ENCODE results near the gene MINDY4.

The MINDY4 gene

DNA sequence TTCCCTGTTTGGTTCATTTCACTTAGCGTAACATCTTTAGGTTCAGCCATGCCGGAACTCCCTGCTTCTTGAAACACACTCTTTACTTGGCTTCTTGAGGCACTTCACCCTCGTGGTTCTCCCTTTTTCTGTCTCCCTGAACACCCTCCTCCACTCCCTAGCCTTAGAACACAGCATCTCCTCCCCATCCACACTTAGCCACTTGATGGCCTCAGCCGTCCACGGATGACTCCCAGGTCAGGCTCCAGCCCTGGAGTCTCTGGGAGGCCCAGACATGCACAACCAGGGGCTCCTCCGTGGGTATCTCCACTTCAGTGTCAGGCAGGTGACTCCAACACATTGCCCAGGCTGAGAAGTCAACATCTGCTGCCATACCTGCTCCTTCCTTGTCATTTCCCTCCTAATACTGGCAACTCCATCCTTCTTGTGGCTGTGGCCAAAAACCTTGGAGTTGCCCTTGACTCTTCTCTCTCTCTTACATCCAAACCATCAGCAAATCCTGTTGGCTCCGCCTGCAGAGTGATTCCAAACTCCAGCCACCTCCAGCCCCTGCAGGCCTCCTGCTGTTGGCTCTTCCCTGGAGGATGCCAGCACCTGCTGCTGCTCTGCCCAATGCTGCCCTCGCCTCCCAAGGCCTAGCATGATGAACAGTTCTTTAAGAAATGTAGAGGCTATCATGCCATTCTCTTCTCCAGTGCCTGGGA is 27.7 kb upstream of the MINDY4 start:
- no peak for DNase-seq (ENCODE audit: low spot score)

- DNase-seq (ENCODE audit: low spot score): no peak
These were observed 27.2 kb upstream of the MINDY4 start for GRCh38 chr7:30744075-30744417.

DNA sequence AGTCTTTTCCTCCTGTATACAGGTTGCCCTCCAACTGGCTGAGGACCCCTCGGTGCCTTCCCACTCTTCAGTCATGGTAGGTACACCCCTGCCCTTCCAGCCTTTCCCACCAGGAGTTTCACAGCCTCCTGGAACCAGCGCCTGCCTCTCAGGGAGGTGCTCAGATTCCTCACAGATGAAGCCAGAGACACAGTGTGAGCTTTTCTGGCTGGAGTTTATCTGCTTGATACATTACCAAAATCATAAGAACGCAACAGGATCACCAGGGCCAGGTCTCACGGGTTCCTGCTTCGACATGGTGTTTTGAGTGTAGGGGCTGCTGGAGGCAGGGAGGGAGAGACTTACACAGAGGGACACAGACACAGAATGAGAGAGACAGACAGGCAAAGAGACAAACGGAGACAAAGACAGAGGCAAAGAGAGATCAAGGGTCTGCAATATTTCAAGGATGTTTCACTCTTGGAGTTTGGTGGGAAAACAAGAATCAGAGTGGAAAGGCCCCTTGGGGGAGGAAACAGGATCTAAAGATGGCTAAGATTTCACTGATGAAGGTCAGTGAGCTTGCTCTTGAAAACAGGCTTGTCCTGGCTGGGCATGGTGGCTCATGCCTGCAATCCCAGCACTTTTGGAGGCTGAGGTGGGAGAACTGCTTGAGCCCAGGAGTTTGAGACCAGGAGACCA is 25.8 kb upstream of the MINDY4 start:
- no peak for DNase-seq (ENCODE audit: low spot score)

DNA sequence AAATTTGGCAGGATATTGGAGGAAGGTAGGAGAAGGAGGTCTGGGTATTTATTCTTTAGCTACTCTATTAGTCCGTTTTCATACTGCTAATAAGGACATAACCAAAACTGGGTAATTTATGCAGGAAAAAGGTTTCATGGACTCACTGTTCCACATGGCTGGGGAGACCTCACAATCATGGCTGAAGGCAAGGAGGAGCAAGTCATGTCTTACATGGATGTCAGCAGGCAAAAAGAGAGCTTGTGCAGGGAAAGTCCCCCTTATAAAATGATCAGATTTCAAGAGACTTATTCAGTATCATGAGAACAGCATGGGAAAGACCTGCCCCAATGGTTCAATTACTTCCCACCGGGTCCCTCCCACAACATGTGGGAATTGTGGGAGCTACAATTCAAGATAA is 21.2 kb upstream of the MINDY4 start:
- no peak for DNase-seq (ENCODE audit: low spot score)

DNA sequence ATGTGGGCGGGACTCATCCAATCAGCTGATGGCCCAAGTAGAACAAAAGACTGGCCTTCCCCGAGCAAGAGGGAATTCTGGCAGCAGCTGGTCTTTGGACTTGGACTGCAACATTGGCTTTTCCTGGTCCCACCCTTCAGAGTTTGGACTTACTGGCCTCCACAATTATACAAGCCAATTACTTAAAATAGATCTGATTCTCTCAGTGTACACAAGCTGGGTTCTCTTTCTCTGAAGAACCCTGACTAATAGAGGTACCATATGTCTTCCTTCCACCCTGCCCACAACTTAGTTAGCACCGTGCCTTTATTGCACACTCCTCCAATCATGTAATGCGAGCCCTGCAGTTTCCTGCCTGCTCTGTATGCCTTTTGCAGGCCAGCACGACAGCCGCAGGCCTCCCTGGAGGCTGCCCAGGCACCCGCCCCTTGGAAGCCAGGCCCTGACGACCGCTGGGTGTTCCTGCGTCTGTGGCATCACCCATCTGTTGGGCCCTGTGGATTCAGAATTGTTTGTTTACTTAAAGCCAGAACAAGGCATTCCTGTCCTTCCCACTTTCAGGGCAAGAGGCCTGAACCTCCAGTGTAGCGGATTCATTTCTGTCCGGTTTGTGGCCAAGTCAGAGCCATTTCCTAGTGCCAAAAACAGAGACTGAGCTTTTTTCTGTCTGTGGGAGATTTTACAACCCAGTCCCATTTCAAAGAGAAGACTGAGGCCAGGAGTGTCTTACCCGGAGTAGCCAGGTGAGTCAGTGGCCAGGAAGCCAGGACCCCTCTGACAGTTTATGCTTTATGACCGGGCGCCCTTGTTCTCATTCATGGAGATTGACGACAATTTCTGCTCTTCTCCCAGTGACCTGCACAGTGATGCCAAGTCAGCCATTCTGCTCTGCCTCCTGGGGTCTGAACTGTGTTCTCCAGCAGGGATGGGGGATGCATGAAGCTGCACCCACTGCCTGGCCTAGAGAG is 20.2 kb upstream of the MINDY4 start:
- DNase-seq (ENCODE audit: low spot score): no peak

DNA sequence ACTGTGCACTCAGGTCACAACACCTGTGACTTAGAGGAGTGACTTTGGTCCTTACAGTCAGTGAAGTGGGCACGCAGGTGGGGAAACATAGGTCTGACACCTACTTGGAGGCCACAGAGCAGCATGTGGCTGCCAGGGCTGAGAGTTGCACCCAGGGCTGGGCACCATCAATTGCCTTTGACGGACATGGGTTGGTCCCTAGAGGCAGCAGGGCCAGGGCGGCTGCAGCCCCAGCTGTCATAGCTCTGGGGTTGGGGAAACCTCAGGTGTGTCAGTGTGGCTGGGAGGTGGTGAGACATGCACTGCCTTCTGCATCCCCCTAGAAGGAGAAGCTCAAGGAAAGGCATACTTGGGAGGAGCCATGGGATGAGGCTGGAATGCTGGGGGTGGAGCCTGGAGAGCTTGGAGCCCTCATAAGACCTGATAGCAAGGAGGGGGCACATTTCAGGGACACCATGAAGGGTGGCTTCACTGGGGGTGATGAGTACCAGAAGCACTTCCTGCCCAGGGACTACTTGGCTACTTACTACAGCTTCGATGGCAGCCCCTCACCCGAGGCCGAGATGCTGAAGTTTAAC is 19.4 kb upstream of the MINDY4 start, which contains the start of gene INMT:
Gene INMT, plus strand, starts transcription at position 440 of the 578 bp plus-strand sequence. Its CDS starts 16 bp downstream, at position 456.
- no peak for DNase-seq (ENCODE audit: low spot score)

GRCh38 chr7:30752484-30752883 is 18.7 kb upstream of the MINDY4 start:
- DNase-seq (ENCODE audit: low spot score): no peak

- no peak for DNase-seq (ENCODE audit: low spot score)
These were observed 18.2 kb upstream of the MINDY4 start for GRCh38 chr7:30752979-30753378.

DNA sequence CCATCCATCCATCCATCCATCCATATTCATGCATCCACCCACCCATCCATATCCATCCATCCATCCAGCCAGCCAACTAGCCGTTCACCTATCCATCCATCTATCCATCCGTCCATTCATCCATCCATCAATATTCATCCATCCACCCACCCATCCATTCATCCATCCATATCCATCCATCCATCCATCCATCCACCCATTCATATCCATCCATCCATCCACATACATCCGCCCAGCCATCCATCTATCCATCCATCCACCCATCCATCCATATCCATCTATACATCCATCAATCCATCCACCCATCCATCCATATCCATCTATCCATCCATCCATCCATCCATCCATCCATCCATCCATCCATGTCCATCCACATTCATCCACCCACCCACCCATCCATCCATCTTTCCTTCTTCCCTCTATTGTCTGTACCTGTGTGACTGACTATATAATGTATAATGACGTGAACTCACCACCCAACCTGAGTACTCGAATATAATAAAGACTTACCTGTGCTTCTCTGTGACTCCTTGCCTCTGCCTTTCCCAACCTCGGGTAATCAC is 16.8 kb upstream of the MINDY4 start:
- no peak for DNase-seq (ENCODE audit: low spot score)

DNA sequence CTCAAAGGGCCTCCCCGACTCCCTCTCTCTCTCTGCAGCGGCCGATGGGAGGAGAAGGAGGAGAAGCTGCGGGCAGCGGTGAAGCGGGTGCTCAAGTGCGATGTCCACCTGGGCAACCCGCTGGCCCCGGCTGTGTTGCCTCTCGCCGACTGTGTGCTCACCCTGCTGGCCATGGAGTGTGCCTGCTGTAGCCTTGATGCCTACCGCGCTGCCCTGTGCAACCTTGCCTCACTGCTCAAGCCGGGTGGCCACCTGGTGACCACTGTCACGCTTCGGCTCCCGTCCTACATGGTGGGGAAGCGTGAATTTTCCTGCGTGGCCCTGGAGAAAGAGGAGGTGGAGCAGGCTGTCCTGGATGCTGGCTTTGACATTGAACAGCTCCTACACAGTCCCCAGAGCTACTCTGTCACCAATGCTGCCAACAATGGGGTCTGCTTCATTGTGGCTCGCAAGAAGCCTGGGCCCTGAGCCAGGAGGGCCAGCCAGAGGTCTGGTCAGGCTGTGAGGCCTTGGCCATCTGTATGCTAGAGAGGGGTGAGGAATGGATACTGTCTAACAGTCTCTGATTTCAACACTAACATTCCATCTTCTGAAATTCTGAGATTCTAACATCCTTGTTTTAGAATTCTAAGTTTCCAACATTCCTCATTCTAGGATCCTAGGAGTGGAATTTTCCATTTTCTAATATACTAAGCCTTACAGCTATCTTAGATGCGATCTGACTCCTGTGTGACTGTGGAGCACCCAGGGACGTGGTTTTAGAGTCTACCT is 15.6 kb upstream of the MINDY4 start:
- no peak for DNase-seq (ENCODE audit: low spot score)

- DNase-seq (ENCODE audit: low spot score): no peak
These were observed 13.9 kb upstream of the MINDY4 start for GRCh38 chr7:30757342-30757692.

GRCh38 chr7:30760514-30761213 is 10.6 kb upstream of the MINDY4 start:
- no peak for DNase-seq (ENCODE audit: low spot score)

- DNase-seq (ENCODE audit: low spot score): no peak
These were observed 9.7 kb upstream of the MINDY4 start for GRCh38 chr7:30761214-30762156.

DNA sequence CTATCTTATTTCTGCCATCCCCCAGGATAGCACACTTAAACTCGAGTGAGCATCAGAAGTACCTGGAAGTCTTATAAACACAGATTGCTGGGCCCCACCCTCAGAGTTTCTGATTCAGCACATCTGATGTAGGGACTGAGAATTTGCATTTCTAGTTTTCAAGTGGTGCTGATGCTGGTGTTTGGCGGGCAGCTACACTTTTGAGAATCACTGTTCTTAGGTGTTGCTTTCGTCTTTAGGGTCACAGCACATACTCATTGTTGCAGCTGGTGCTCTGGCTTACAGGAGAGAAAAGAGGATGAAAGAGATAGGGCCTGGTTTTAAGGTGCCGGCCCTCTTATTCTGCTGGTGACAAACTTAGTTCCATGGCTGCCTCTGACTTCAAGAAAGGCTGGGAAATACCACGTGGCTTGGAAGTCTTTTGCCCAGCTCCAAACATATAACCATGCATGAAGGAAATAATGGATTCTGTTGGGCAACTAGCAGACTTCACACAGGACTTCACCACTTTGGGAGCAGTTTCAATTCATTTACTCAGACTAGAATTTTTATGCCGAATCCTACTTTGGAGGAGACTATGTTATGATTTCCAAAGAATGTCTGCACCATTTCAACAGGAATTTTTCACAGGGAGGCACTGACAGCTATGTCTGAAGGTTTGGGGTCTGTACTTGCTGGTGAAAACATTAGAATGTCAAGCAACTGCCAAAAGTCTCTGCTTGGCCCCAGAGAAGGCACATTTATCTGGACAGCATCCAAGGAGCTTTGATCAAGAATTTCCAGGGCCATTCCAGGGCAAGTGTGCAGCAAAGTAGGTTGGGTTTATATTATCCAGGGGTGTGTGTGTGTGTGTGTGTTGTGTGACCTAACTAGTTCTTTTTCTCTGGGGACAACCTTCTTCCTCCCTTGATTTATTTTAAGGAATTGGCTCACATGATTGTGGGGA is 6.9 kb upstream of the MINDY4 start:
- no peak for DNase-seq (ENCODE audit: low spot score)

- no peak for DNase-seq (ENCODE audit: low spot score)
These were observed 5.8 kb upstream of the MINDY4 start for GRCh38 chr7:30765408-30765807.

- no peak for DNase-seq (ENCODE audit: low spot score)
These were observed 408 bp upstream of the MINDY4 start for GRCh38 chr7:30770845-30771173.

GRCh38 chr7:30771880-30772425 is 736 bp downstream of the MINDY4 start:
- DNase-seq (ENCODE audit: low spot score): no peak

GRCh38 chr7:30772984-30773383 is 1.8 kb downstream of the MINDY4 start:
- DNase-seq (ENCODE audit: low spot score): no peak

All from ecto neural progenitor cell (in vitro differentiated cells).